Measurements from ENCODE around the gene TM7SF2.

TM7SF2 gene

GRCh38 chr11:65111744-65112545, at the start of gene TM7SF2:
TM7SF2 (plus strand) TSS chr11:65111872; CDS start chr11:65112016, 144 bp downstream.
- DNase-seq (ENCODE audit: low read depth): peak; percentile 90

GRCh38 chr11:65063532-65063931, 48.1 kb upstream of the TM7SF2 start:
- DNase-seq (ENCODE audit: low read depth): no peak

GRCh38 chr11:65064847-65065240, 46.8 kb upstream of the TM7SF2 start:
- DNase-seq (ENCODE audit: low read depth): no peak

GRCh38 chr11:65065851-65066250, 45.8 kb upstream of the TM7SF2 start:
- no peak for DNase-seq (ENCODE audit: low read depth)

GRCh38 chr11:65066315-65066714, 45.4 kb upstream of the TM7SF2 start:
- no peak for DNase-seq (ENCODE audit: low read depth)

- DNase-seq (ENCODE audit: low read depth): no peak
Observed at GRCh38 chr11:65066805-65067291, 44.8 kb upstream of the TM7SF2 start.

GRCh38 chr11:65067446-65067845, 44.2 kb upstream of the TM7SF2 start:
- no peak for DNase-seq (ENCODE audit: low read depth)

- no peak for DNase-seq (ENCODE audit: low read depth)
Observed at GRCh38 chr11:65069217-65069616, 42.5 kb upstream of the TM7SF2 start.

GRCh38 chr11:65071907-65072630, 39.6 kb upstream of the TM7SF2 start:
- DNase-seq (ENCODE audit: low read depth): no peak

GRCh38 chr11:65072631-65072966, 39.1 kb upstream of the TM7SF2 start:
- DNase-seq (ENCODE audit: low read depth): no peak

GRCh38 chr11:65077451-65077850, 34.2 kb upstream of the TM7SF2 start:
- DNase-seq (ENCODE audit: low read depth): no peak

GRCh38 chr11:65078151-65078550, 33.5 kb upstream of the TM7SF2 start:
- DNase-seq (ENCODE audit: low read depth): peak; percentile 57

- no peak for DNase-seq (ENCODE audit: low read depth)
Observed at GRCh38 chr11:65078786-65079342, 32.8 kb upstream of the TM7SF2 start.

- DNase-seq (ENCODE audit: low read depth): no peak
Observed at GRCh38 chr11:65083134-65083833, 28.4 kb upstream of the TM7SF2 start.

- DNase-seq (ENCODE audit: low read depth): peak; percentile 95
Observed at GRCh38 chr11:65083834-65084597, 27.7 kb upstream of the TM7SF2 start, which contains the start of the genes CDCA5 and ZFPL1. CDCA5 (minus strand) TSS chr11:65084040; CDS start chr11:65083978, 62 bp downstream. ZFPL1 (plus strand) TSS chr11:65084222; CDS start chr11:65084699, 477 bp downstream.

- no peak for DNase-seq (ENCODE audit: low read depth)
Observed at GRCh38 chr11:65084598-65085375, 26.9 kb upstream of the TM7SF2 start.

GRCh38 chr11:65085446-65085845, 26.2 kb upstream of the TM7SF2 start:
- no peak for DNase-seq (ENCODE audit: low read depth)

- no peak for DNase-seq (ENCODE audit: low read depth)
Observed at GRCh38 chr11:65086809-65087208, 24.9 kb upstream of the TM7SF2 start.

- no peak for DNase-seq (ENCODE audit: low read depth)
Observed at GRCh38 chr11:65087216-65087615, 24.5 kb upstream of the TM7SF2 start.

GRCh38 chr11:65087827-65088226, 23.8 kb upstream of the TM7SF2 start:
- DNase-seq (ENCODE audit: low read depth): no peak

- DNase-seq (ENCODE audit: low read depth): no peak
Observed at GRCh38 chr11:65089621-65090020, 22.1 kb upstream of the TM7SF2 start.
